Measurements from ENCODE around the gene EPS8L2.

GRCh38 chr11:723120-723883, 17.3 kb downstream of the EPS8L2 start:
- TF ChIP-seq CTCF (tag by site-specific recombination; IDR thresholded peaks at IDR 0.05) (no peak), ZNF670 (tag by site-specific recombination; IDR thresholded peaks at IDR 0.05; ENCODE audit: low read depth) (no peak), ZFP69B (tag by site-specific recombination; IDR thresholded peaks at IDR 0.05) (no peak), ZNF248 (tag by site-specific recombination; IDR thresholded peaks at IDR 0.05) (no peak), ZNF423 (tag by site-specific recombination; IDR thresholded peaks at IDR 0.05) (no peak), ZNF416 (tag by site-specific recombination; IDR thresholded peaks at IDR 0.05) (no peak), ZNF629 (tag by site-specific recombination; IDR thresholded peaks at IDR 0.05) (no peak), ZNF747 (tag by site-specific recombination; IDR thresholded peaks at IDR 0.05) (no peak), ZNF785 (tag by site-specific recombination; IDR thresholded peaks at IDR 0.05) (no peak)
- TF ChIP-seq, protein P1, sequence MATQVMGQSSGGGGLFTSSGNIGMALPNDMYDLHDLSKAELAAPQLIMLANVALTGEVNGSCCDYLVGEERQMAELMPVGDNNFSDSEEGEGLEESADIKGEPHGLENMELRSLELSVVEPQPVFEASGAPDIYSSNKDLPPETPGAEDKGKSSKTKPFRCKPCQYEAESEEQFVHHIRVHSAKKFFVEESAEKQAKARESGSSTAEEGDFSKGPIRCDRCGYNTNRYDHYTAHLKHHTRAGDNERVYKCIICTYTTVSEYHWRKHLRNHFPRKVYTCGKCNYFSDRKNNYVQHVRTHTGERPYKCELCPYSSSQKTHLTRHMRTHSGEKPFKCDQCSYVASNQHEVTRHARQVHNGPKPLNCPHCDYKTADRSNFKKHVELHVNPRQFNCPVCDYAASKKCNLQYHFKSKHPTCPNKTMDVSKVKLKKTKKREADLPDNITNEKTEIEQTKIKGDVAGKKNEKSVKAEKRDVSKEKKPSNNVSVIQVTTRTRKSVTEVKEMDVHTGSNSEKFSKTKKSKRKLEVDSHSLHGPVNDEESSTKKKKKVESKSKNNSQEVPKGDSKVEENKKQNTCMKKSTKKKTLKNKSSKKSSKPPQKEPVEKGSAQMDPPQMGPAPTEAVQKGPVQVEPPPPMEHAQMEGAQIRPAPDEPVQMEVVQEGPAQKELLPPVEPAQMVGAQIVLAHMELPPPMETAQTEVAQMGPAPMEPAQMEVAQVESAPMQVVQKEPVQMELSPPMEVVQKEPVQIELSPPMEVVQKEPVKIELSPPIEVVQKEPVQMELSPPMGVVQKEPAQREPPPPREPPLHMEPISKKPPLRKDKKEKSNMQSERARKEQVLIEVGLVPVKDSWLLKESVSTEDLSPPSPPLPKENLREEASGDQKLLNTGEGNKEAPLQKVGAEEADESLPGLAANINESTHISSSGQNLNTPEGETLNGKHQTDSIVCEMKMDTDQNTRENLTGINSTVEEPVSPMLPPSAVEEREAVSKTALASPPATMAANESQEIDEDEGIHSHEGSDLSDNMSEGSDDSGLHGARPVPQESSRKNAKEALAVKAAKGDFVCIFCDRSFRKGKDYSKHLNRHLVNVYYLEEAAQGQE (tag by site-specific recombination; IDR thresholded peaks at IDR 0.05) = no peak
